ENCODE data around the gene UBE2L5.

The UBE2L5 gene

DNA sequence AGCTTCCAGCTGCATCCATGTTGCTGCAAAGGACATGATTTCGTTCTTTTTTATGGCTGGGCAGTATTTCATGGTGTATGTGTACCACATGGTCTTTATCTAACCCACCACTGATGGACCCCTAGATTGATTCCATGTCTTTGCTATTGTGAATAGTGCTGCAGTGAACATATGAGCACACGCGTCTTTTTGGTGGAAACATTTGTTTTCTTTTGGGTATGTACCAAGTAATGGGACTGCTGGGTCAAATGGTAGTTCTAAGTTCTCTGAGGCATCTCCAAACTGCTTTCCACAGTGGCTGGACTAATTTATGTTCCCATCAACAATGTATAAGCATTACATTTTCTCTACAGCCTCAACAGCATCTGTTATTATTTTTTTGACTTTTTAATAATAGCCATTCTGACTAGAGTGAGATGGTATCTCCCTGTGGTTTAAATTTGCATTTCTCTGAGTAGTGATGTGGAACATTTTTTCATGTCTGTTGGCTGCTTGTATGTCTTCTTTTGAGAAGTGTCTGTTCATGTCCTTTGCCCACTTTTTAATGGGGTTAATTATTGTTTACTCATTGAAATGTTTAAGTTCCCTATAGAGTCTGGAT lies 6.8 kb upstream of the UBE2L5 start:
- no peaks in the 10 kb centered on the region for H3K36me3 ChIP-seq (ENCODE audit: control insufficient read depth, insufficient read depth, low read length)
- no peak overlapping the region for H2BK5ac ChIP-seq (ENCODE audit: low read length)
- no peak overlapping the region for H3K23ac ChIP-seq (ENCODE audit: low read length)
- no peak overlapping the region for H3K27ac ChIP-seq (ENCODE audit: low read depth, low read length)
- no peak for DNase-seq
- no CpG with 5 or more reads among the region's 3 CpGs for WGBS (ENCODE audit: extremely low coverage, insufficient coverage, low lambda C conversion rate)
- H3K9ac ChIP-seq (ENCODE audit: low read length), result no peak overlapping the region
- no peak overlapping the region for H4K5ac ChIP-seq (ENCODE audit: low read length)
- H3K79me1 ChIP-seq (ENCODE audit: low read length), result no peaks in the 10 kb centered on the region
- no peak overlapping the region for H3K4ac ChIP-seq (ENCODE audit: low read depth, low read length)
- no peak overlapping the region for H2BK120ac ChIP-seq (ENCODE audit: low read depth, low read length)
- no peak overlapping the region for H2AK5ac ChIP-seq (ENCODE audit: low read length)
- H3K27me3 ChIP-seq (ENCODE audit: insufficient read depth, low read length, poor library complexity), result no peaks in the 10 kb centered on the region
- H3K4me3 ChIP-seq (ENCODE audit: low read length), result no peak overlapping the region
- no peak overlapping the region for H3K18ac ChIP-seq (ENCODE audit: low read length)
- H3K4me2 ChIP-seq (ENCODE audit: low read length), result no peak overlapping the region
- no peak overlapping the region for H2BK15ac ChIP-seq (replicated peaks; ENCODE audit: low read depth)
- H3K4me1 ChIP-seq (ENCODE audit: control insufficient read depth, low read depth, low read length), result no peaks in the 10 kb centered on the region
- H4K8ac ChIP-seq (ENCODE audit: low read depth, low read length), result no peak overlapping the region
- no peaks in the 10 kb centered on the region for H3K79me2 ChIP-seq (ENCODE audit: control insufficient read depth, insufficient read depth, low read length)
- no peak overlapping the region for H3K56ac ChIP-seq (ENCODE audit: low read length)

DNA sequence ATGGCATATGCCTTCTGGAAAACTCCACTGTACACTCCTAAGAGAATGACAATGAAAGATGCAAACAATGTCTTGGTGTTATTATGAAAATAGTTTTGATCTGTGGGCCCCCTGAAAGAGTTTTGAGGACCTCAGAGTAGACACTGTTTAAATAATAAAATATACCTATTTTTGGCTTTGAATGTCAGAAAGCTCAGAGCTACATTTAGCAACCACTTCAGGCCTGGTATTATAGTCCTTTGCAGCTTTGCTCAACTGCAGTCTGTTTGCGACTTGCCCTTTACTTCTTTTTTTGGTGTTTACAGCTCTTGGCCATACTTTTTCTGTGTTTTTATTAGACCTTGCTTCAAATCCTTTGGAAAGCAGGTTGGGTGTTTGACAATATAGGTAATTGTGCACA lies 5.8 kb upstream of the UBE2L5 start:
- no peak overlapping the region for H4K5ac ChIP-seq (ENCODE audit: low read length)
- no peak overlapping the region for H2BK5ac ChIP-seq (ENCODE audit: low read length)
- no peak overlapping the region for H3K27ac ChIP-seq (ENCODE audit: low read depth, low read length)
- no peaks in the 10 kb centered on the region for H3K79me1 ChIP-seq (ENCODE audit: low read length)
- no peak overlapping the region for H3K18ac ChIP-seq (ENCODE audit: low read length)
- no peak overlapping the region for H2BK120ac ChIP-seq (ENCODE audit: low read depth, low read length)
- H3K56ac ChIP-seq (ENCODE audit: low read length), result no peak overlapping the region
- no peak overlapping the region for H3K23ac ChIP-seq (ENCODE audit: low read length)
- no peak overlapping the region for H3K9ac ChIP-seq (ENCODE audit: low read length)
- H2AK5ac ChIP-seq (ENCODE audit: low read length), result no peak overlapping the region
- no peak overlapping the region for H3K4me3 ChIP-seq (ENCODE audit: low read length)
- no CpG with 5 or more reads among the region's 1 CpG for WGBS (ENCODE audit: extremely low coverage, insufficient coverage, low lambda C conversion rate)
- no peak overlapping the region for H3K4me2 ChIP-seq (ENCODE audit: low read length)
- no peaks in the 10 kb centered on the region for H3K36me3 ChIP-seq (ENCODE audit: control insufficient read depth, insufficient read depth, low read length)
- no peak for DNase-seq
- H2BK15ac ChIP-seq (replicated peaks; ENCODE audit: low read depth), result no peak overlapping the region
- H3K4ac ChIP-seq (ENCODE audit: low read depth, low read length), result no peak overlapping the region
- no peak overlapping the region for H4K8ac ChIP-seq (ENCODE audit: low read depth, low read length)
- no peaks in the 10 kb centered on the region for H3K79me2 ChIP-seq (ENCODE audit: control insufficient read depth, insufficient read depth, low read length)
- H3K4me1 ChIP-seq (ENCODE audit: control insufficient read depth, low read depth, low read length), result peaks cover 3% of the 10 kb centered on the region
- H3K27me3 ChIP-seq (ENCODE audit: insufficient read depth, low read length, poor library complexity), result no peaks in the 10 kb centered on the region

DNA sequence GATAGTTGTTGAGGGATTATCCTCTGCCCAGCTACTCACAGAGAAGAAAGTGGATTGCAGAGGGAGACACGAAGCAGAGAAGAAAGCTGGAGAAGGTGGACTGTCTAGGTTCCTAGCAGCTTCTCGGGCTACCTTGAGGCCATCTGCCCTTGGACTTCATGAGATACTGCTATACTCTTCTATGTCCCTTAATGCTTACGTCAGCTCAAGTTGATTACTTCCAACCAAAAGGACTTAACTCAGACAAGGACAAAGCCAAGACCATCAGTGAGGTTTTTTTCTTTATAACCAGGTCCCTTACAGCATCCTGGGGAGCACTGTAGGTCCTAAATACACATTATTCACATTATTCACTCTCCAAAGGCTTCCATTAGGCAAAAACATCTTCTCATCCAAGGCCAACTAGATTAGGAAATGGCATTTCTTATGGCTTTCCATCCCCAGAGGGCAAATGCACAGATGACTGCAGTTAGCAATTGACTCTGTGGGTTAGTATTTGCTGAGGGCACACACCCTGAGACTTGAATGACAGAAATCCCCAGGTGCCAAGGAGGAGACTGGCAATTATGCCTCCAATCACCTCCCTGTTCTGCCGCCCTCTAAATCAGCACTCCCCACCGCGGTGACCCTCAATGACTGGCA lies 4.1 kb upstream of the UBE2L5 start:
- no peak overlapping the region for H2BK5ac ChIP-seq (ENCODE audit: low read length)

DNA sequence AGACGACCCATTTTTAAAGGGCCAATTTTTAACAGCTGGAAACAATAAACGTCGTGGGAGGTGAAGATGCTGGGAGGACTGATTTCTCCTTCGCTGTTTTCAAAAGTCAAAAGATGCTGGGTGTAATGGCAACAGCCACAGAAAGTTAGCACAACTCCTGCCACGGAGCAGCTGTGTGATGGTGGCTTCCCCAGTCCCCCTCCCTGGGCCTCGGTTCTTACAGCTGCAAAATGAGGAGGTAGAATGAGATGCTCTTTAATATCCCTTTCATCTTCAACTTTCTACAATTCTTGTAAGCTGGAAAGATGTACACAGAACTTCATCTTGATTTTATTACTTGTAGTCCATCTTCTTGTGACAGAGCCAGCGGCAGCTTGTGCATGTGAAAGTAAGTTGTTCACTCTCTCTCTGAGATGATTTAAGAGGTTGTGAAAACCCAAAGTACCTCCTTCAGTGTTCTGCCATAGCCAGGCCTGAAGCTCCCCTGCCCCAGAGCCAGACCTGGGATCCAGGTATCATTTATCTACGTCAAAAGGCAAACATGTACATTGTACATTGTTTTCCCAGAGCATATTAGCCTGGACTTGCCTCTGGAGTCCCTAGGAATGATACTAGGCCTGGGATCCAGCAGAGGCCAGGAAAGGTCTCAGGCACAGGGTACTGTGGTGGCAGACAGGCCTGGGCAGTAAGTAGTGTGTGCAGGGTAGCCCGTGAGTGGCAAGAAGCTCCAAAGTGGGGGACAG lies 3.4 kb upstream of the UBE2L5 start:
- H3K56ac ChIP-seq (ENCODE audit: low read length), result no peak overlapping the region
- no peak overlapping the region for H4K5ac ChIP-seq (ENCODE audit: low read length)
- H3K79me2 ChIP-seq (ENCODE audit: control insufficient read depth, insufficient read depth, low read length), result no peaks in the 10 kb centered on the region
- no peak overlapping the region for H2BK120ac ChIP-seq (ENCODE audit: low read depth, low read length)
- no peak for DNase-seq
- no peak overlapping the region for H4K8ac ChIP-seq (ENCODE audit: low read depth, low read length)
- no peak overlapping the region for H3K9ac ChIP-seq (ENCODE audit: low read length)
- H3K18ac ChIP-seq (ENCODE audit: low read length), result no peak overlapping the region
- WGBS (ENCODE audit: extremely low coverage, insufficient coverage, low lambda C conversion rate), result no CpG with 5 or more reads among the region's 9 CpGs
- H3K36me3 ChIP-seq (ENCODE audit: control insufficient read depth, insufficient read depth, low read length), result no peaks in the 10 kb centered on the region
- no peaks in the 10 kb centered on the region for H3K27me3 ChIP-seq (ENCODE audit: insufficient read depth, low read length, poor library complexity)
- no peaks in the 10 kb centered on the region for H3K79me1 ChIP-seq (ENCODE audit: low read length)
- H3K27ac ChIP-seq (ENCODE audit: low read depth, low read length), result no peak overlapping the region
- peaks cover 3% of the 10 kb centered on the region for H3K4me1 ChIP-seq (ENCODE audit: control insufficient read depth, low read depth, low read length)
- H3K4ac ChIP-seq (ENCODE audit: low read depth, low read length), result no peak overlapping the region
- H2BK5ac ChIP-seq (ENCODE audit: low read length), result no peak overlapping the region
- H2BK15ac ChIP-seq (replicated peaks; ENCODE audit: low read depth), result no peak overlapping the region
- H3K23ac ChIP-seq (ENCODE audit: low read length), result no peak overlapping the region
- H3K4me2 ChIP-seq (ENCODE audit: low read length), result no peak overlapping the region
- no peak overlapping the region for H2AK5ac ChIP-seq (ENCODE audit: low read length)
- no peak overlapping the region for H3K4me3 ChIP-seq (ENCODE audit: low read length)

More for the DNA sequence above, 4.1 kb upstream of the UBE2L5 start:
- Histone ChIP-seq H4K5ac (ENCODE audit: low read length) (no peak overlapping the region), H3K4me1 (ENCODE audit: control insufficient read depth, low read depth, low read length) (peaks cover 3% of the 10 kb centered on the region), H2BK120ac (ENCODE audit: low read depth, low read length) (no peak overlapping the region), H3K4me2 (ENCODE audit: low read length) (no peak overlapping the region), H3K9ac (ENCODE audit: low read length) (no peak overlapping the region), H2BK15ac (replicated peaks; ENCODE audit: low read depth) (no peak overlapping the region), H3K18ac (ENCODE audit: low read length) (no peak overlapping the region), H3K56ac (ENCODE audit: low read length) (no peak overlapping the region), H3K23ac (ENCODE audit: low read length) (no peak overlapping the region), H3K27me3 (ENCODE audit: insufficient read depth, low read length, poor library complexity) (no peaks in the 10 kb centered on the region), H3K79me1 (ENCODE audit: low read length) (no peaks in the 10 kb centered on the region), H3K4ac (ENCODE audit: low read depth, low read length) (no peak overlapping the region), H2AK5ac (ENCODE audit: low read length) (no peak overlapping the region), H3K36me3 (ENCODE audit: control insufficient read depth, insufficient read depth, low read length) (no peaks in the 10 kb centered on the region), H4K8ac (ENCODE audit: low read depth, low read length) (no peak overlapping the region), H3K4me3 (ENCODE audit: low read length) (no peak overlapping the region), H3K27ac (ENCODE audit: low read depth, low read length) (no peak overlapping the region), H3K79me2 (ENCODE audit: control insufficient read depth, insufficient read depth, low read length) (no peaks in the 10 kb centered on the region)
- DNase-seq, result no peak
- WGBS (ENCODE audit: extremely low coverage, insufficient coverage, low lambda C conversion rate), result no CpG with 5 or more reads among the region's 6 CpGs

DNA sequence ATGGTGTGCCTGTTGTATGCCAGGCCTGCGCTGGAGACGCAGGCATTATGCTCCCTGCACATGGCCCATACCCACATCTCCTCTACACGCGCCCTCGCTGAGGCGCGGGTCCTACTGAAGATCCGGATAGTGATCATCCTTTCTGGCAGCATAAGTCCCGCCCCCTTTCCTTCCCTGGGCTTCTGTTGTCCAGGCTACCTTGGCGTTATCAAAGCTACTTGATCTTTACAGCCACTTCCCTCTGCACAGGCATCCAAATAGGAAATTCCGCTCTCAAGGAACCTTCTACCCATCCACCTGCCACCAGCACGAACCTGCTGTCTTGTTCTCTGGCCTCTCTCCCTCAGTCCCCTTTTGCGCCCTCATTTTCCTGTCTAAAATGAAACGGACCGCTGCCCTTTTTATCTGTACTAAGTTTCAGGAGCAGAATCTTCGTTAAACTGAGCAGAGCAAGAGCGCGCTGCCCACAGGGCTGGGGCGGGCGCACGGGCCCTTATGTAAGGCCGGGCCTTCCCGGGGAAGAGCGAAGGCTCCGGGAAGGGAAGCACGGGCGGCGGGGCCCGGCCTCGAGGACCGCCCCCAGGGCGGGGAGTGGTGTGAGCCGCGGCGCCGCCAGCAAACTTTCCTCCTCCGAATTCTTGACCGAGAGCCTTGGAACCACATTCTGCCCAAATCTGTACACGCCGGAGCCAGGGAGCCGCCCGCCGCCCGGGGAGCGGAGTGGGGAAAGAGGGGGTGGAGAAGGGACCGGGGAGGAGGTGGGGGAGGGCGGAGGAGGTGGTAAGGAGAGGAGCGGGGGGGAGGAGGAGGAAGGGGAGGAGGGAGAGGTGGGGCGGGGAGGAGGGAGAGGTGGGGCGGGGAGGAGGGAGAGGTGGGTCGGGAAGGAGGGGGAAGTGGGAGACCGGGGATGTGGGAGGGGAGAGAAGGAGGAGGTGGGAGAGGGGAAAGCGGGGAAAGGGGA lies 920 bp upstream of the UBE2L5 start:
- H3K4me2 ChIP-seq (ENCODE audit: low read length), result peak overlapping the region; percentile 61
- H3K4me3 ChIP-seq (ENCODE audit: low read length), result peak overlapping the region; percentile 36
- H3K9ac ChIP-seq (ENCODE audit: low read length), result peak overlapping the region; percentile 68
- H3K36me3 ChIP-seq (ENCODE audit: control insufficient read depth, insufficient read depth, low read length), result no peaks in the 10 kb centered on the region
- H3K18ac ChIP-seq (ENCODE audit: low read length), result peak overlapping the region; percentile 95
- H3K79me2 ChIP-seq (ENCODE audit: control insufficient read depth, insufficient read depth, low read length), result no peaks in the 10 kb centered on the region
- no peak overlapping the region for H2BK15ac ChIP-seq (replicated peaks; ENCODE audit: low read depth)
- no peaks in the 10 kb centered on the region for H3K27me3 ChIP-seq (ENCODE audit: insufficient read depth, low read length, poor library complexity)
- DNase-seq, result peak; percentile 83
- H3K23ac ChIP-seq (ENCODE audit: low read length), result no peak overlapping the region
- H4K8ac ChIP-seq (ENCODE audit: low read depth, low read length), result no peak overlapping the region
- H3K79me1 ChIP-seq (ENCODE audit: low read length), result no peaks in the 10 kb centered on the region
- H2BK5ac ChIP-seq (ENCODE audit: low read length), result no peak overlapping the region
- H2AK5ac ChIP-seq (ENCODE audit: low read length), result no peak overlapping the region
- H2BK120ac ChIP-seq (ENCODE audit: low read depth, low read length), result peak overlapping the region; percentile 79
- no CpG with 5 or more reads among the region's 53 CpGs for WGBS (ENCODE audit: extremely low coverage, insufficient coverage, low lambda C conversion rate)
- H3K27ac ChIP-seq (ENCODE audit: low read depth, low read length), result peak overlapping the region; percentile 94
- H3K56ac ChIP-seq (ENCODE audit: low read length), result peak overlapping the region; percentile 82
- H4K5ac ChIP-seq (ENCODE audit: low read length), result no peak overlapping the region
- H3K4ac ChIP-seq (ENCODE audit: low read depth, low read length), result no peak overlapping the region
- peaks cover 3% of the 10 kb centered on the region for H3K4me1 ChIP-seq (ENCODE audit: control insufficient read depth, low read depth, low read length)

Measured in mesendoderm (in vitro differentiated cells).